ENCODE data around the gene C11orf21.

GRCh38 chr11:2249189-2249916, 52.4 kb downstream of the C11orf21 start:
- TF ChIP-seq, protein P1, sequence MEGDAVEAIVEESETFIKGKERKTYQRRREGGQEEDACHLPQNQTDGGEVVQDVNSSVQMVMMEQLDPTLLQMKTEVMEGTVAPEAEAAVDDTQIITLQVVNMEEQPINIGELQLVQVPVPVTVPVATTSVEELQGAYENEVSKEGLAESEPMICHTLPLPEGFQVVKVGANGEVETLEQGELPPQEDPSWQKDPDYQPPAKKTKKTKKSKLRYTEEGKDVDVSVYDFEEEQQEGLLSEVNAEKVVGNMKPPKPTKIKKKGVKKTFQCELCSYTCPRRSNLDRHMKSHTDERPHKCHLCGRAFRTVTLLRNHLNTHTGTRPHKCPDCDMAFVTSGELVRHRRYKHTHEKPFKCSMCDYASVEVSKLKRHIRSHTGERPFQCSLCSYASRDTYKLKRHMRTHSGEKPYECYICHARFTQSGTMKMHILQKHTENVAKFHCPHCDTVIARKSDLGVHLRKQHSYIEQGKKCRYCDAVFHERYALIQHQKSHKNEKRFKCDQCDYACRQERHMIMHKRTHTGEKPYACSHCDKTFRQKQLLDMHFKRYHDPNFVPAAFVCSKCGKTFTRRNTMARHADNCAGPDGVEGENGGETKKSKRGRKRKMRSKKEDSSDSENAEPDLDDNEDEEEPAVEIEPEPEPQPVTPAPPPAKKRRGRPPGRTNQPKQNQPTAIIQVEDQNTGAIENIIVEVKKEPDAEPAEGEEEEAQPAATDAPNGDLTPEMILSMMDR (conservative IDR thresholded peaks at IDR 0.05 in 1 of 2, IDR thresholded peaks at IDR 0.05 in 1 of 2; ENCODE audit: extremely low read depth in 1 of 2, insufficient read depth in 1 of 2, low read depth in 1 of 2, low read length in 2 of 2), result no peak
- no peak for TF ChIP-seq EZH2 (IDR thresholded peaks at IDR 0.05; ENCODE audit: borderline replicate concordance, low read length)
